Mucosa of stomach (tissue), 1 donor: ENCODE results near the gene PIK3CB.
A peak's percentile ranks its signal among the peaks of the same experiment; 100 is the strongest.
"Not testable (repeated sequence)": the region's sequence is repeated elsewhere in the genome, so short reads cannot be mapped to it uniquely, and the experiment has no call there.

Experiments used
- H3K27me3 ChIP-seq: one replicate; pipeline ENCODE4 v1.7.0; 2013; ENCODE audit warnings: mild to moderate bottlenecking, low read length; ENCODE audit not compliant: control insufficient read depth, insufficient read depth
- H3K36me3 ChIP-seq: one replicate; pipeline ENCODE4 v1.7.0; 2013; ENCODE audit warnings: low read length; ENCODE audit not compliant: control insufficient read depth, insufficient read depth
- H3K4me1 ChIP-seq: one replicate; pipeline ENCODE4 v1.7.0; 2013; ENCODE audit warnings: mild to moderate bottlenecking, low read length; ENCODE audit not compliant: control insufficient read depth, insufficient read depth
- H3K4me3 ChIP-seq: one replicate; pipeline ENCODE4 v1.7.0; 2013; ENCODE audit warnings: low read length
- H3K9ac ChIP-seq: one replicate; pipeline ENCODE4 v1.7.0; 2013; ENCODE audit warnings: mild to moderate bottlenecking, low read length, moderate library complexity
- H3K9me3 ChIP-seq: one replicate; pipeline ENCODE4 v1.7.0; 2013; ENCODE audit warnings: mild to moderate bottlenecking, low read length, moderate library complexity; ENCODE audit not compliant: control insufficient read depth
- donor health status: Pancreatic carcinoma.

Gene PIK3CB

DNA sequence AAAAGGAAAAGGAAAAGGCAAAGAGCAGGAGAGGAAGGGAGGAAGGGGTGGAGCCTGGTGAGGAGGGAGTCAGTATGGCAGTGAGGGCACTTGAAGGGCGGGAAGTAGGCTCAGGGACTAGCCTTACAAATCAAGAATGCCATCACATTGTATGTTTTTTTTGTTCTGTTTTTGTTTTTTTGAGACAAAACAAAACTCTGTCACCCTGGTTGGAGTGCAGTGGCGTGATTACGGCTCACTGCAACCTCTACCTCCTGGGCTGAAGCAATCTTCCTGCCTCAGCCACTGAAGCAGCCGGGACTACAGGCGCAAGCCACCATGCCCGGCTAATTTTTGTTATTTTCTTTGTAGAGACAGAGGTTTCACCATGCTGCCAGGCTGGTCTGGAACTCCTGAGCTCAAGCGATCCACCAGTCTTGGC, 10.5 kb upstream of the PIK3CB start:
- H3K4me3 ChIP-seq = no peak overlapping the region
- H3K27me3 ChIP-seq = no peaks in the 10 kb centered on the region
- no peak overlapping the region for H3K9ac ChIP-seq
- no peaks in the 10 kb centered on the region for H3K9me3 ChIP-seq
- H3K36me3 ChIP-seq = no peaks in the 10 kb centered on the region
- no peaks in the 10 kb centered on the region for H3K4me1 ChIP-seq

DNA sequence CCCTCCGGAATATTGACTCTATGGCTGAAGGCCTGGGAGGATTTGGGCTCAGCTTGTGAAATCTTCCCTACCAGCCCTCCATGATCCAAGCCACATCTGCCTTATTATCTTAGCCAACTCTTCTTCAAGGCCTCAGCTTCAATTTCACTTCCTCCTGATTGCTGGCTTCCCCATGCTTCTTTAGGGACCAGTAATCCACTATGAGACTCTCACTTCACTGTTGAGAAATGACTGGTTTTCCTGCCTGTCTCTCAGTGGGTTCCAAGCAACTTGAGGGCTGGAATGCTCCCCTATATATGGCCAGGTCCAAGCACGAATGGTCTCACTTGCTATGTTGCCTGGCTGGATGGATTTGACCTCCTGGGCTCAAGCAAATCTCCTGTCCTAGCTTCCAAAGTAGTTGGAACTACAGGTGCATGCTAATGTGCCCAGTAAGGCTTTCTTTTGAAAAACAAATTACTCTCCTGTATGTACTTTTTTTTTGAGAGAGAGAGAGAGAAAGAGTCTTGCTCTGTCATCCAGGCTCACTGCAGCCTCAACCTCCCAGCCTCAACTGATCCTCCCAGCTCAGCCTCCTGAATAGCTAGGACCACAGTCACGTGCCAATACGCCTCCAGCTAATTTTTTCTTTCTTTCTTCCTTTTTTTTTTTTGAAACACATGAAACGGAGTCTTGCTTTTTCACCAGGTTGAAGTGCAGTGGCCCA, 7.9 kb upstream of the PIK3CB start:
- no peaks in the 10 kb centered on the region for H3K27me3 ChIP-seq
- no peak overlapping the region for H3K4me3 ChIP-seq
- no peak overlapping the region for H3K9ac ChIP-seq
- no peaks in the 10 kb centered on the region for H3K9me3 ChIP-seq
- no peaks in the 10 kb centered on the region for H3K36me3 ChIP-seq
- no peaks in the 10 kb centered on the region for H3K4me1 ChIP-seq

DNA sequence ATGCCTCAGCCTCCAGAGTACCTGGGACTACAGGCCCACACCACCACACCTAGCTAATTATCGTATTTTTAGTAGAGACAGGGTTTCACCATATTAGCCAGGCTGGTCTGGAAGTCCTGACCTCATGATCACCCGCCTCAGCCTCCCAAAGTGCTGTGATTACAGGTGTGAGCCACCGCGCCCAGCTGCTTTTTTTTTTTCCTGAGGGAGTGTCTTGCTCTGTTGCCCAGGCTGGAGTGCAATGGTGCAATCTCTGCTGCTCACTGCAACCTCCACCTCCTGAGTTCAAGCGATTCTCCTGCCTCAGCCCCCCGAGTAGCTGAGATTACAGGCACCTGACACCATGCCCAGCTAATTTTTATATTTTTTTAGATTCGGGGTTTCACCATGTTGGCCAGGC, 3.7 kb upstream of the PIK3CB start:
- not testable (repeated sequence) for H3K27me3 ChIP-seq, H3K9me3 ChIP-seq, H3K4me1 ChIP-seq, H3K4me3 ChIP-seq, H3K9ac ChIP-seq, H3K36me3 ChIP-seq

DNA sequence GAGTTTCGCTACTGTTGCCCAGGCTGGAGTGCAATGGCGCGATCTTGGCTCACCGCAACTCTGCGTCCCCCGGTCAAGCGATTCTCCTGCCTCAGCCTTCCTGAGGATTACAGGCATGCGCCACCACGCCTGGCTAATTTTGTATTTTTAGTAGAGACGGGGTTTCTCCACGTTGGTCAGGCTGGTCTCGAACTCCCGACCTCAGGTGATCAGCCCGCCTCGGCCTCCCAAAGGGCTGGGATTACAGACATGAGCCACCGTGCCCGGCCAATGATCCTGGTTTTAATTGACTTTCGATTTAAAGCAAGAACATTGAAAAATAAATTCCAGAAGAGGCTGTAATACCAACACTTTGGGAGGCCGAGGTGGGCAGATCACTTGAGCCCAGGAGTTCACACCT, 1.1 kb upstream of the PIK3CB start:
- H3K4me3 ChIP-seq, H3K9me3 ChIP-seq: not testable (repeated sequence)
- peak overlapping the region; percentile 86 for H3K9ac ChIP-seq

DNA sequence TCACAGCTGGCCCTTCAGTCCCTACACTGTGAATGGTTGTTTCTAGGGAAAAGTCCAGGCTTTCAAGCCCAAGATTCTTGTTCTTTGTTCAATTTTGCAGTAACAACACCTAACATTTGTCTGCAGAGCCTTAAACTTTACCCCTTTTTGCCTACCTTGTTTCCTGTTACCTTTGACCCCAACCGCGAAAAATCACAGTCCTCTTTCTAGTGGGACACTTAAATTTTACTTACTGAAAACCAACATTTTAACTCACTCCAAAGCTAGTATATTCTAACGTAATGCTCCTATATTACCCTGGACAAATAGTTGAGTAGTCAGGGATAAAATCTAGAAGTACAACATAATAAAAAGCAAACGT, 649 bp upstream of the PIK3CB start:
- Histone ChIP-seq H3K9me3 (no peaks in the 10 kb centered on the region), H3K9ac (peak overlapping the region; percentile 86), H3K4me1 (peaks cover 10% of the 10 kb centered on the region), H3K27me3 (no peaks in the 10 kb centered on the region), H3K4me3 (peak overlapping the region; percentile 44), H3K36me3 (no peaks in the 10 kb centered on the region)

More for the DNA sequence above, 1.1 kb upstream of the PIK3CB start:
- H3K27me3 ChIP-seq, H3K36me3 ChIP-seq: not testable (repeated sequence)
- peaks cover 10% of the 10 kb centered on the region for H3K4me1 ChIP-seq

DNA sequence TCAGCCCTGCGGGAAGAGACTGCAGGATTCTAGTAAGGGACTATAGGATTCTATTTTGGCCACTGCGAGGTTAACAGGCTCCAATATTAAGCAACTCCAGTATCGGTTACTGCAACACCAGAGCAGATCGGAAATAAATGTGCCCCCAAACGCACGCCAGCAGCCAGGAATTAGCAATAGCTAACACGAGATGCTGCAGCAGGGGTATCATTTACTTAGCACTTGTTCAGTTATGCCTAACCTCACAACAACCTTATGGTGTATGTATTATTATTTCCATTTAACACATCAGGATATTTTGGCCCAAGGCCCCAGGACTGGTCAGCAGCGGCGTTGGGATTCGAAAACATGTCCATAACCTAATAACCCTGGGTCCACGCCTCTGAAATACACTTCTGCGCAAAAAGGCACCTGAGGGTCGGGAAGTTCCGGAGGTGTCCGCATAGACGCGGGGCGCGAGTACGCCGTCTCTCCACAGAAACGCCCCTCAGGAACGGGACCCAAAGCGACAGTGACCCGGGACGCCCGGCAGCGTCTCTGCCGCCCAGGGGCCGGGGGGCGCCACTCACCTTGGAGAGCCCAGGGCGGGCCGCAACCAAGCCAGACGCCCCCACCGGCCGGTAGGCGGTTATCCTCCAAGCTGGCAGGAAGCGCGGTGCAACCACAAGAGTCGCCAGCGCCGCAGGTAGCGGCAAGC, 681 bp downstream of the PIK3CB start:
- Histone ChIP-seq H3K4me3 (peak overlapping the region; percentile 44), H3K36me3 (no peaks in the 10 kb centered on the region), H3K27me3 (no peaks in the 10 kb centered on the region), H3K4me1 (peaks cover 10% of the 10 kb centered on the region), H3K9me3 (no peaks in the 10 kb centered on the region), H3K9ac (peak overlapping the region; percentile 86)

DNA sequence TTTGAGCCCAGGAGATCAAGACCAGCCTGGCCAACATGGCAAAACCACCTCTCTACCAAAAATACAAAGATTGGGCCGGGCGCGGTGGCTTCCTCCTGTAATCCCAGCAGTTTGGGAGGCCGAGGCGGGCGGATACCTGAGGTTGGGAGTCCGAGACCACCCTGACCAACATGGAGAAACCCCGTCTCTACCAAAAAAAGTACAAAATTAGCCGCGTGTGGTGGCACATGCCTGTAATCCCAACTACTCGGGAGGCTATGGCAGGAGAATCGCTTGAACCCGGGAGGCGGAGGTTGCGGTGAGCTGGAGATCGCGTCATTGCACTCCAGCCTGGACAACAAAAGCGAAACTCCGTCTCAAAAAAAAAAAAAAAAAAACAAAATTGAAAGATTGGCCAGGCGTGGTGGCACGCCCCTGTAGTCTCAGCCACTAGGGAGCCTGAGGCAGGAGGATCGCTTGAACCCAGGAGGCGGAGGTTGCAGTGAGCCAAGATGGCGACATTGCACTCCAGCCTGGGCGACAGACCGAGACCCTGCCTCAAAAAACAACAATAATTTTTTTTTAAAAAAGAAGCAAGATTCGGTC, 2.2 kb downstream of the PIK3CB start:
- not testable (repeated sequence) for H3K9me3 ChIP-seq, H3K4me3 ChIP-seq, H3K36me3 ChIP-seq, H3K9ac ChIP-seq, H3K27me3 ChIP-seq
- peaks cover 10% of the 10 kb centered on the region for H3K4me1 ChIP-seq

DNA sequence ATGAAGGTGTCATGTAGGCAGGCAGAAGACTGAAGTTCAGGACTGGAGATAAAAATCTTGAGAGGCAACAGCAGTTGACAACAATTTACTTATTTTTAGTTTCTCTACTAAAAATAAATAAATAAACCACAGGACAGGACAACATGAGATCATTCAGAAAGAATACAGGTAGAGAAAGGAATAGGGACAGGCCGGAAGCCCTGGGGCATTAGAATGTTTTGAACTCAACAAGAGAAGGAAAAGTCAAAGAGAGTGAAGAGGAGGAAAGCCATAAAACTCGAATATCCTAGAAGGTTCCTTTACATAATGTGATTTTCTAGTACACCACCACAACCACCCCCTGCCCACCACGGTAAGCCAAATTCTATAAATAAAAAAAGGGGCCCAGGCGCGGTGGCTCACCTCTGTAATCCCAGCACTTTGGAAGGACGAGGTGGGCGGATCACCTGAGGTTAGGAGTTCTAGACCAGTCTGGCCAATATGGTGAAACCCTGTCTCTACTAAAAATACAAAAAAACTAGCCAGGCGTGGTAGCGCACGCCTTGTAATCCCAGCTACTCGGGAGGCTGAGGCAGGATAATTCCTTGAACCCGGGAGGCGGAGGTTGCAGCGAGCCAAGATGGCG, 4.7 kb downstream of the PIK3CB start:
- no peaks in the 10 kb centered on the region for H3K36me3 ChIP-seq
- H3K27me3 ChIP-seq = no peaks in the 10 kb centered on the region
- no peak overlapping the region for H3K4me3 ChIP-seq
- no peak overlapping the region for H3K9ac ChIP-seq
- peaks cover 4% of the 10 kb centered on the region for H3K4me1 ChIP-seq
- H3K9me3 ChIP-seq = no peaks in the 10 kb centered on the region

DNA sequence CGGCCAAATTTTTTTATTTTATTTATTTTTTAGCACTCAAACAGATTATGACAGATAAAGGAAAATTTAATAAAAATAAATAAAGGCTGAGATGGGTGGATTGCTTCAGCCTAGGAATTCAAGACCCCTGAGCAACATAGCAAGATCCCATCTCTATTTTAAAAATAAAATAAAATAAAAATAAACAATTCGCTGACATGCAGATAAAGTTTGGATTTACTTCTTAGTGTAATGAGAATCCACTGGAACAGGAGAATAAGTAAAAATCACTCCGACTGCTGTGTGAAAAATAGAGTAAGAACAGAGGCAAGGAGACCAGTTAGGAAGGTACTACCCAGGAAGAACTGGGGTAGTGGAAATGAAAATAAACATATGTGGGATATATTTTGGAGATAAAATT, 5.6 kb downstream of the PIK3CB start:
- H3K4me3 ChIP-seq = no peak overlapping the region
- H3K9me3 ChIP-seq = no peaks in the 10 kb centered on the region
- peaks cover 3% of the 10 kb centered on the region for H3K4me1 ChIP-seq
- H3K36me3 ChIP-seq = no peaks in the 10 kb centered on the region
- no peak overlapping the region for H3K9ac ChIP-seq
- H3K27me3 ChIP-seq = no peaks in the 10 kb centered on the region

DNA sequence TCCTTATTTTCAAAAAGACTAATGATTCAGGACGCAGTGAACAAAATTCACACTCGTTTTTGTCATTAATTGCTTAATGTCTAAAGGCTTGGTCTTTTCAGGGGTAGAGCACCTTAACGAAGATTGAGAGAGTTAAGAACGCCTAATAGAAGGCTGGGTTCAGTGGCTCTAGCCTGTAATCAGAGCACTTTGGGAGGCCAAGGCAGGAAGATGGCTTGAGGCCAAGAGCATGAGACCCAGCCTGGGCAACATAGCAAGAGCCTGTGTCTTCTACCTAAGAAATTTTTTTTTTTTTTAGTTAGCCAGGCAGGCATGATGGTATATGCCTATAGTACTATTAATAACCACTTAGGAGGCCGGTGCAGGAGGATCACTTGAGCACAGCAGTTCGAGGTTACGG, 7.5 kb downstream of the PIK3CB start:
- no peaks in the 10 kb centered on the region for H3K36me3 ChIP-seq
- no peaks in the 10 kb centered on the region for H3K9me3 ChIP-seq
- no peaks in the 10 kb centered on the region for H3K4me1 ChIP-seq
- no peak overlapping the region for H3K9ac ChIP-seq
- H3K27me3 ChIP-seq = no peaks in the 10 kb centered on the region
- H3K4me3 ChIP-seq = no peak overlapping the region

DNA sequence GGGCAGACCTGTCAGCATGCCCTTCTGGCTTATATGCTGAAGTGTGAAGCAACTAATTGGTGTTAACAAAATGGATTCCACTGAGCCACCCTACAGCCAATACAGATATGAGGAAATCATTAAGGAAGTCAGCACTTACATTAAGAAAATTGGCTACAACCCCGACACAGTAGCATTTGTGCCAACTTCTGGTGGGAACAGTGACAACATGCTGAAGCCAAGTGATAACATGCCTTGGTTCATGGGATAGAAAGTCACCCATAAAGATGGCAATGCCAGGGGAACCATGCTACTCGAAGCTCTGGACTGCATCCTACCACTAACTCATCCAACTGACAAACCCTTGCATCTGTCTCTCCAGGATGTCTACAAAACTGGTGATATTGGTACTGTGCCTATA, 9.4 kb downstream of the PIK3CB start:
- no peaks in the 10 kb centered on the region for H3K36me3 ChIP-seq
- no peaks in the 10 kb centered on the region for H3K27me3 ChIP-seq
- H3K9ac ChIP-seq = no peak overlapping the region
- no peaks in the 10 kb centered on the region for H3K4me1 ChIP-seq
- H3K4me3 ChIP-seq = no peak overlapping the region
- no peaks in the 10 kb centered on the region for H3K9me3 ChIP-seq

DNA sequence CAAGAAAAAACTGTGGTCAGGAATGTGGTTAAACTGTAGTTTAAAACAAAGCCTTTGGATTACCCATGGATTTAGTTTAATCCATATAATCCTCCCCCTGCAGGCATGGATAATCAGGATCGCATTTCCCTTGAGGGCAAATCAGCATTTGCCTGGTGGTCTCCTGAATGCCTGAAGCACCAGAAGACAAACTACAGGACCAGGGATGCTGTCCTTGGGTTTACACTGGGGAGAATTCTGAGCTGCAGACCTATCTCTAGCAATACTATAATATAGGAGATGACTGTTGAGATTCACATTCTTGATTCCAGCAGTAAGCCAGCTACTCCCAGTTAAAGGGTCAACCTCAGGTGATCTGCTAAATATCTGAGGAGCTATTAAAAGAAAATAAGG, 10.6 kb downstream of the PIK3CB start:
- H3K9ac ChIP-seq = no peak overlapping the region
- no peaks in the 10 kb centered on the region for H3K36me3 ChIP-seq
- H3K9me3 ChIP-seq = no peaks in the 10 kb centered on the region
- H3K4me1 ChIP-seq = no peaks in the 10 kb centered on the region
- no peak overlapping the region for H3K4me3 ChIP-seq
- H3K27me3 ChIP-seq = no peaks in the 10 kb centered on the region
